GM12878 (cell line): Measurements from ENCODE around the gene NR1D2. TPM values are rescaled to one million over a fixed set of nuclear protein-coding genes. Genes with fewer than 3 reads are reported as not detected.

Experiments used
- ATAC-seq: fragments of 200-7000 bp; cut with Tn5 transposase; 3 replicates; pipeline ENCODE4 v1.9.1; 2020; ENCODE audit warnings: mild to moderate bottlenecking, moderate library complexity
- BruUV-seq: library from RNA; stranded (reverse); fragments of 400-500 nt; replicated peaks from 2 replicates; lab custom pipeline; 2021; lab: Mats Ljungman, UMichigan
- CTCF ChIA-PET: fragments of 300-600 bp; sonication (Branson Sonifier 250); formaldehyde crosslinking; extraction: SDS; loops from one replicate; lab custom pipeline; 2021; ENCODE audit warnings: inconsistent platforms; lab: Yijun Ruan, JAX
- POLR2A ChIA-PET: fragments of 350-600 bp; formaldehyde crosslinking; extraction: SDS; loops from one replicate; lab custom pipeline; 2021; ENCODE audit warnings: inconsistent platforms; lab: Charles Lee
- RAD21 ChIA-PET: fragments of 300-600 bp; sonication (Branson Sonifier 250); formaldehyde crosslinking; loops from one replicate; lab custom pipeline; 2023; ENCODE audit warnings: antibody characterized with exemption; ENCODE audit not compliant: unreplicated experiment; lab: Charles Lee
- SMC1A ChIA-PET: fragments of 300-600 bp; sonication (Branson Sonifier 250); formaldehyde crosslinking; loops from one replicate; lab custom pipeline; 2023; ENCODE audit not compliant: unreplicated experiment, uncharacterized antibody; lab: Charles Lee
- DNase-seq: peaks from one replicate; pipeline ENCODE4 v3.0.0-alpha.2; 2011; ENCODE audit warnings: low read depth, low spot score
- FAIRE-seq: peaks from 3 replicates; lab custom pipeline; 2011; peaks lifted over from hg19 to GRCh38; lab: Jason Lieb, UNC
- H2AFZ ChIP-seq: 2 replicates; pipeline ENCODE4 v1.6.0; 2011; ENCODE audit warnings: low read depth, low read length, control low read depth; ENCODE audit not compliant: control insufficient read depth
- H3K27ac ChIP-seq: 2 replicates; pipeline ENCODE4 v1.5.1; 2011; ENCODE audit warnings: control low read depth; ENCODE audit not compliant: control insufficient read depth, insufficient read depth
- H3K27me3 ChIP-seq, 2 experiments: replicated peaks in 1 of 2; 2 replicates each; pipeline versions ENCODE4 v1.6.0 to v1.6.1; 2011; ENCODE audit warnings: low read length in 1 of 2; ENCODE audit not compliant: control insufficient read depth in 2 of 2, insufficient read depth in 2 of 2
- H3K36me3 ChIP-seq, 2 experiments: 2 replicates each; pipeline ENCODE4 v1.5.1; 2011; ENCODE audit warnings: low read length in 1 of 2; ENCODE audit not compliant: control insufficient read depth in 2 of 2, insufficient read depth in 2 of 2
- H3K4me1 ChIP-seq: 2 replicates; pipeline ENCODE4 v1.6.1; 2011; ENCODE audit warnings: mild to moderate bottlenecking, low read length, moderate library complexity, mixed read lengths; ENCODE audit not compliant: control insufficient read depth, insufficient read depth
- H3K4me2 ChIP-seq: 2 replicates; pipeline ENCODE4 v1.6.0; 2011; ENCODE audit warnings: control low read depth; ENCODE audit not compliant: control insufficient read depth, insufficient read depth
- H3K4me3 ChIP-seq: fragments of 200-600 bp; sonication (generic); 2 replicates; pipeline ENCODE4 v1.5.1; 2016
- H3K79me2 ChIP-seq: 2 replicates; pipeline ENCODE4 v1.6.0; 2011; ENCODE audit warnings: low read length; ENCODE audit not compliant: control insufficient read depth, insufficient read depth
- H3K9ac ChIP-seq: 2 replicates; pipeline ENCODE4 v1.8.0; 2011; ENCODE audit warnings: low read length, control low read depth, mixed read lengths; ENCODE audit not compliant: control insufficient read depth, insufficient read depth
- H3K9me3 ChIP-seq: replicated peaks from 3 replicates; pipeline ENCODE4 v1.5.1; 2011; ENCODE audit warnings: mild to moderate bottlenecking, low read length; ENCODE audit not compliant: control insufficient read depth, insufficient read depth
- H4K20me1 ChIP-seq: 2 replicates; pipeline ENCODE4 v1.6.0; 2011; ENCODE audit not compliant: control insufficient read depth, insufficient read depth
- CHD1 ChIP-seq: IDR thresholded peaks from 2 replicates; pipeline ENCODE4 v1.6.1; 2012; ENCODE audit warnings: low read depth, low read length, improper control_type of control experiment
- MTA2 ChIP-seq: fragments of 450-650 bp; IDR thresholded peaks from 2 replicates; pipeline ENCODE4 v1.6.1; 2016; ENCODE audit warnings: low read depth, mild to moderate bottlenecking, moderate library complexity
- in situ Hi-C: fragments of 300-500 bp; cut with MboI; formaldehyde crosslinking; loops from 9 replicates; pipeline ENCODE4 v1.14.3; 2018; ENCODE audit warnings: mixed read lengths
- intact Hi-C: fragments of 100-400 bp; cut with micrococcal nuclease; formaldehyde crosslinking; loops from one replicate; pipeline ENCODE4 v1.14.2; 2022; ENCODE audit not compliant: unreplicated experiment
- polyA plus RNA-seq, 11 experiments: library from polyadenylated mRNA; depleted of rRNA in 4 of 11; unstranded in 6 of 11; stranded (reverse) in 5 of 11; fragments of >200 nt; fragmentation: Nextera tagmentation in 4 of 11; fragmentation: Illumina TruSeq in 1 of 11; extraction: Ambion mirVana in 4 of 11; extraction: Trizol in 1 of 11; gene quantifications; 1 replicate in 1 of 11; 2 replicates in 10 of 11; pipeline versions ENCODE4 v1.2.1 to v1.2.3, GENCODE V29; 2011 to 2016; ENCODE audit warnings: inconsistent platforms in 2 of 11, missing spikeins in 2 of 11, low read depth in 1 of 11
- total RNA-seq, 4 experiments: library from RNA; depleted of rRNA in 3 of 4; stranded (reverse); fragments of >200 nt in 3 of 4; fragmentation: Illumina TruSeq in 1 of 4; extraction: Trizol in 1 of 4; gene quantifications; 2 replicates each; pipeline versions ENCODE4 v1.2.1 to v1.2.3, GENCODE V29; 2013 to 2021
- TF ChIP-seq, protein P1 (sequence below): fragments of 450-650 bp; formaldehyde crosslinking; IDR thresholded peaks from 2 replicates; pipeline ENCODE4 v1.4.0; 2020; ENCODE audit warnings: mild to moderate bottlenecking, moderate library complexity

NR1D2 gene
- total and polyA plus RNA-seq, 10 of the 15 experiments (the other 5 are each of a cell fraction or from before 2014, with no cell fraction given) = 0.67 to 5.3 (median 2.6) TPM

DNA sequence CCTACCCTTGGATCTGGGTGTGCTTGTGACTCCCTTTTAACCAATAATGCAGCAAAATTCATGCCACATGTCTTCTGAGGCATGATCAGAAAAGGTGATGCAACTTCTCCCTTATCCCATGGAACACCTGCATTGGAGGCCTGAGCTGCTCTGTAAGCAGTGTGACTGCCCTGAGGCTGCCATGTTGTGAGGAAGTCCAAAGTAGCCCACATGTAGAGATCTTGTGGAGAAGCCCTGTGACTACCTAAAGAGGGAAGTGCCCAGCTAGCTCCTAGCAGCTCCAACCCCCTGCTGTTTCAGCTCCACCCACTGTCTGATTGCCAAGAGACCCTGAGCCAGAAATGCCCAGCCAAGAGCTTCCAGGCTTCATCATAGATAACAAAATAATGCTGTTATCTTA lies 6.4 kb upstream of the NR1D2 start:
- no peak overlapping the region for H3K9ac ChIP-seq
- no TSS peak for BruUV-seq

More for the DNA sequence above, 6.4 kb upstream of the NR1D2 start:
- no peaks in the 10 kb centered on the region for H4K20me1 ChIP-seq
- no peaks in the 10 kb centered on the region for H3K36me3 ChIP-seq
- peaks cover 0 to 3% of the 10 kb centered on the region in 2 experiments; a peak in 1 of 4 replicates for H3K27me3 ChIP-seq
- no peak overlapping the region for H2AFZ ChIP-seq
- in situ Hi-C loops (loop anchor here (25.0 kb wide), 1 partner anchor 1849 kb away; the partner anchor contains the start of genes NGLY1 and OXSM), intact Hi-C loops (no loop called here)
- FAIRE-seq = no peak
- ChIA-PET CTCF (no interaction called here), RAD21 (no interaction called here), SMC1A (no interaction called here), POLR2A (no interaction called here)
- no peak for DNase-seq
- no peak overlapping the region for H3K27ac ChIP-seq
- H3K4me2 ChIP-seq = no peak overlapping the region
- H3K4me1 ChIP-seq = no peaks in the 10 kb centered on the region
- H3K4me3 ChIP-seq = no peak overlapping the region
- ATAC-seq = peak; percentile 31; the same call in 1 of the 3 replicates
- TF ChIP-seq CHD1 (no peak), MTA2 (no peak)
- TF ChIP-seq, protein P1, sequence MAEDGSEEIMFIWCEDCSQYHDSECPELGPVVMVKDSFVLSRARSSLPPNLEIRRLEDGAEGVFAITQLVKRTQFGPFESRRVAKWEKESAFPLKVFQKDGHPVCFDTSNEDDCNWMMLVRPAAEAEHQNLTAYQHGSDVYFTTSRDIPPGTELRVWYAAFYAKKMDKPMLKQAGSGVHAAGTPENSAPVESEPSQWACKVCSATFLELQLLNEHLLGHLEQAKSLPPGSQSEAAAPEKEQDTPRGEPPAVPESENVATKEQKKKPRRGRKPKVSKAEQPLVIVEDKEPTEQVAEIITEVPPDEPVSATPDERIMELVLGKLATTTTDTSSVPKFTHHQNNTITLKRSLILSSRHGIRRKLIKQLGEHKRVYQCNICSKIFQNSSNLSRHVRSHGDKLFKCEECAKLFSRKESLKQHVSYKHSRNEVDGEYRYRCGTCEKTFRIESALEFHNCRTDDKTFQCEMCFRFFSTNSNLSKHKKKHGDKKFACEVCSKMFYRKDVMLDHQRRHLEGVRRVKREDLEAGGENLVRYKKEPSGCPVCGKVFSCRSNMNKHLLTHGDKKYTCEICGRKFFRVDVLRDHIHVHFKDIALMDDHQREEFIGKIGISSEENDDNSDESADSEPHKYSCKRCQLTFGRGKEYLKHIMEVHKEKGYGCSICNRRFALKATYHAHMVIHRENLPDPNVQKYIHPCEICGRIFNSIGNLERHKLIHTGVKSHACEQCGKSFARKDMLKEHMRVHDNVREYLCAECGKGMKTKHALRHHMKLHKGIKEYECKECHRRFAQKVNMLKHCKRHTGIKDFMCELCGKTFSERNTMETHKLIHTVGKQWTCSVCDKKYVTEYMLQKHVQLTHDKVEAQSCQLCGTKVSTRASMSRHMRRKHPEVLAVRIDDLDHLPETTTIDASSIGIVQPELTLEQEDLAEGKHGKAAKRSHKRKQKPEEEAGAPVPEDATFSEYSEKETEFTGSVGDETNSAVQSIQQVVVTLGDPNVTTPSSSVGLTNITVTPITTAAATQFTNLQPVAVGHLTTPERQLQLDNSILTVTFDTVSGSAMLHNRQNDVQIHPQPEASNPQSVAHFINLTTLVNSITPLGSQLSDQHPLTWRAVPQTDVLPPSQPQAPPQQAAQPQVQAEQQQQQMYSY (CRISPR knock-in tag) = no peak
- H3K9me3 ChIP-seq = no peaks in the 10 kb centered on the region
- no peaks in the 10 kb centered on the region for H3K79me2 ChIP-seq
